GM10248 (cell line): ENCODE results near the gene KLK5.
"Not testable (repeated sequence)": the region's sequence is repeated elsewhere in the genome, so short reads cannot be mapped to it uniquely, and the experiment has no call there.

Experiments
- CTCF ChIA-PET: fragments of 300-600 bp; sonication (Branson Sonifier 250); formaldehyde crosslinking; extraction: SDS; loops from one replicate; lab custom pipeline; 2021; ENCODE audit warnings: antibody characterized with exemption; lab: Yijun Ruan, JAX
- POLR2A ChIA-PET: fragments of 350-650 bp; sonication (Branson Sonifier 250); formaldehyde crosslinking; extraction: SDS; loops from one replicate; lab custom pipeline; 2020; ENCODE audit warnings: antibody characterized with exemption; lab: Yijun Ruan, JAX
- DNase-seq: peaks from one replicate; pipeline ENCODE4 v3.0.0; 2012; ENCODE audit errors: extremely low spot score
- CTCF ChIP-seq: IDR thresholded peaks from 2 replicates; pipeline ENCODE4 v1.5.1; 2012; ENCODE audit warnings: mild to moderate bottlenecking, low read depth; ENCODE audit errors: extremely low read depth, missing control alignments, control extremely low read depth

The KLK5 gene

GRCh38 chr19:50998061-50998460, 45.2 kb upstream of the KLK5 start:
- no peak for DNase-seq
- TF ChIP-seq CTCF = no peak
- CTCF ChIA-PET = no interaction called here
- POLR2A ChIA-PET = no interaction called here

GRCh38 chr19:50994129-50994528, 41.3 kb upstream of the KLK5 start:
- ChIA-PET POLR2A (no interaction called here), CTCF (interaction anchor here (0.8 kb wide), 1 partner anchor 26 kb away, joined by 3 read pairs; no protein-coding TSS in a partner anchor)
- no peak for DNase-seq
- TF ChIP-seq CTCF = no peak

GRCh38 chr19:50992666-50993035, 39.8 kb upstream of the KLK5 start:
- TF ChIP-seq CTCF = no peak
- CTCF ChIA-PET = no interaction called here
- no peak for DNase-seq
- POLR2A ChIA-PET = interaction anchor here (0.6 kb wide), 1 partner anchor 973 kb away, joined by 3 read pairs; no protein-coding TSS in a partner anchor

- POLR2A ChIA-PET, CTCF ChIA-PET, DNase-seq: not testable (repeated sequence)
These were observed 31.6 kb upstream of the KLK5 start for GRCh38 chr19:50984416-50984815.

GRCh38 chr19:50983625-50984292, 30.9 kb upstream of the KLK5 start, which contains the start of gene KLK7:
Gene KLK7, minus strand, starts transcription at chr19:50983917. Its CDS starts 1,518 bp downstream, at chr19:50982399.
- TF ChIP-seq CTCF = no peak
- no peak for DNase-seq
- ChIA-PET POLR2A (no interaction called here), CTCF (no interaction called here)

- no peak for TF ChIP-seq CTCF
- no peak for DNase-seq
- CTCF ChIA-PET = no interaction called here
- POLR2A ChIA-PET = no interaction called here
These were observed 29.3 kb upstream of the KLK5 start for GRCh38 chr19:50982186-50982585.

- ChIA-PET POLR2A (no interaction called here), CTCF (no interaction called here)
These were observed 28.8 kb upstream of the KLK5 start for GRCh38 chr19:50981587-50982146.

More at GRCh38 chr19:50981587-50982146, 28.8 kb upstream of the KLK5 start:
- DNase-seq = no peak
- no peak for TF ChIP-seq CTCF
